Measurements from ENCODE around the gene GPC1. TPM values are rescaled to one million over a fixed set of nuclear protein-coding genes. Genes with fewer than 3 reads are reported as not detected.

GPC1 gene
- total and polyA plus RNA-seq, 11 donors: 131 to 316 (median 193) TPM

GRCh38 chr2:240425236-240425615, 10.2 kb upstream of the GPC1 start:
- 80 to 92% (median 91%) methylated on average over 6 of the region's 6 CpGs for WGBS, 4 donors
- Histone ChIP-seq H3K4me3 (no peak overlapping the region), H3K4me1 (no peaks in the 10 kb centered on the region), H3K36me3 (no peaks in the 10 kb centered on the region), H3K27ac (no peak overlapping the region), H3K27me3 (no peaks in the 10 kb centered on the region), H3K9me3 (peaks cover 0 to 21% (median 6%) of the 10 kb centered on the region in 12 donors)
- DNase-seq (no peak), ATAC-seq (no peak)
- intact Hi-C loops (cut with DNase I): no loop called here
- TF ChIP-seq CTCF (IDR thresholded peaks at IDR 0.05) (no peak), POLR2A (IDR thresholded peaks at IDR 0.05) (no peak)

- no peaks in the 10 kb centered on the region for H3K4me1 ChIP-seq
- no peak overlapping the region for H3K4me3 ChIP-seq
- ATAC-seq (no peak), DNase-seq (peak in 1 of 5 donors; percentile 1)
- no peak for TF ChIP-seq CTCF (IDR thresholded peaks at IDR 0.05)
- no peak for TF ChIP-seq POLR2A (IDR thresholded peaks at IDR 0.05)
- WGBS, 4 donors: 83 to 87% (median 86%) methylated on average over 5 of the region's 5 CpGs
- no peaks in the 10 kb centered on the region for H3K36me3 ChIP-seq
- no peak overlapping the region for H3K27ac ChIP-seq
- H3K27me3 ChIP-seq: no peaks in the 10 kb centered on the region
- intact Hi-C loops (cut with DNase I): no loop called here
- H3K9me3 ChIP-seq: peaks cover 0 to 21% (median 6%) of the 10 kb centered on the region in 12 donors
Observed at GRCh38 chr2:240425697-240426096, 9.8 kb upstream of the GPC1 start.

GRCh38 chr2:240426845-240427721, 8.4 kb upstream of the GPC1 start:
- no peaks in the 10 kb centered on the region for H3K27me3 ChIP-seq
- H3K4me1 ChIP-seq: no peaks in the 10 kb centered on the region
- H3K9me3 ChIP-seq: peaks cover 0 to 9% (median 0%) of the 10 kb centered on the region in 12 donors
- no peak overlapping the region for H3K27ac ChIP-seq
- WGBS, 4 donors: 66 to 75% (median 73%) methylated on average over 19 to 21 of the region's 21 CpGs
- TF ChIP-seq POLR2A (IDR thresholded peaks at IDR 0.05) (no peak), CTCF (IDR thresholded peaks at IDR 0.05) (no peak)
- DNase-seq (peak in 1 of 5 donors; percentile 8), ATAC-seq (no peak)
- no peak overlapping the region for H3K4me3 ChIP-seq
- no peaks in the 10 kb centered on the region for H3K36me3 ChIP-seq
- intact Hi-C loops (cut with DNase I): no loop called here

- no peak for ATAC-seq
Observed at GRCh38 chr2:240427729-240428128, 7.7 kb upstream of the GPC1 start.

More at GRCh38 chr2:240427729-240428128, 7.7 kb upstream of the GPC1 start:
- Histone ChIP-seq H3K36me3 (no peaks in the 10 kb centered on the region), H3K4me3 (no peak overlapping the region), H3K9me3 (peaks cover 0 to 3% (median 0%) of the 10 kb centered on the region in 12 donors), H3K27ac (no peak overlapping the region), H3K4me1 (no peaks in the 10 kb centered on the region), H3K27me3 (no peaks in the 10 kb centered on the region)
- no peak for TF ChIP-seq CTCF (IDR thresholded peaks at IDR 0.05)
- TF ChIP-seq POLR2A (IDR thresholded peaks at IDR 0.05): no peak
- intact Hi-C loops (cut with DNase I): no loop called here
- WGBS, 4 donors: 79 to 84% (median 83%) methylated on average over 6 of the region's 6 CpGs
- DNase-seq: no peak

Measured in heart left ventricle (tissue), 16 donors.